ENCODE data around the gene ZFPM1. TPM values are rescaled to one million over a fixed set of nuclear protein-coding genes. Genes with fewer than 3 reads are reported as not detected.
A peak's percentile ranks its signal among the peaks of the same experiment; 100 is the strongest.
"Not testable (repeated sequence)": the region's sequence is repeated elsewhere in the genome, so short reads cannot be mapped to it uniquely, and the experiment has no call there.

Gene ZFPM1
- total RNA-seq = 0.64 and 1.6 TPM in 2 replicates

DNA sequence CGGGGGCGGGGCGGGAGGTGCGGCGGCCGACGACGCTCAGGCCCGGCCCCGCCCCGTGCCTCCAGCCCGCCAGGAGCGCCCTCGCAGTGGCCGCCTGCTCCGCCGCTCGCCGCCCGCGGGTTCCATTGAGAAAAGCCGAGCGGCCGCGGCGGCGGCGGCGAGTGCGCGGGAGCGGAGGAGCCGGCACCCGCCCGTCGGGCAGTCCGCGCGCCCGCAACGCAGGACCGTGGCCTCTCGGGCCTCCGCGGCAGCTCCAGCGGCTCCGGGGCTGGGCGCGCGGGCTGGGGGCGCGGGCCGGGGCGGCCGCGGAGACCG lies at the start of gene ZFPM1:
Gene ZFPM1, plus strand, starts transcription at position 64 of the 315 bp plus-strand sequence. CDS start 359 bp downstream, outside the sequence.
- no peak for DNase-seq (ENCODE audit: low read depth in 2 of 2)

DNA sequence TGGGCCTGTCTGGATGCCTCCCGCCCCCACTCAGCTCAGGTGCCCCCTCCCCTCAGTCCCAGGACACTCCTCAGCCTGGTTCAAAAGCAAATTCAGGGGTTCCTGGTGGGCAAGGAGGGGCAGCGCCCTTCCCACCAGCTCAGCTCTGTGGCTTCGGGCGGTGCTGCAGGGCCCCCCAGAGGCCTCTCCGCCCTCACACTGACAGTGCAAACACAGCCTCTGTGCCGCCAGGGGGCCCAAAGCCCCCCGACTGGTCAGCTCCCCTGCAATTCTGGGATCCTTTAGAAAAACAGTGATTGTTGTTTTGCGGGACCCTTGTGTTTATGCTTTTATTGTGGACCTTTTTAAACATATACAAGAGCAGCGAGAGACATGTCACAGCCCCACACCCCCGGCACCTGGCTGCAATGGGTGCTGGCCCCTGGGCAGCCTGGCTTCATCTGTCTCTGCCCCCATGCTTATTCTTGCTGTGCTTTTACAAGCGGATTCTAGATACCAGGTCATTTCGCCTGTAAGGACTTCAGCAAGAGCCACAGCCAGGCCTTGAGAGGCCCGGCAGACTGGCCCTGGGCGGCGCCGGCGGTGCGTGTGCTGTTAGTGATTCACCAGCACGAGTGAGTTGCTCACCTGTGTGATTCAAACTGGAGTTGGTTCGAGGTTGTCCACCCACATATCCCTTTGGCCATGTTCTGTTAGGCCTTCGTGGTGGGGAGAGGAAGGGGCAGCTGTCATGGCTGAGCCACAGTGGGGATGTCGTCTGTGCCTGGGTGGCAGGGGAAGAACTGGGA lies 49.1 kb upstream of the ZFPM1 start:
- no peak for DNase-seq (ENCODE audit: low read depth in 2 of 2)

DNA sequence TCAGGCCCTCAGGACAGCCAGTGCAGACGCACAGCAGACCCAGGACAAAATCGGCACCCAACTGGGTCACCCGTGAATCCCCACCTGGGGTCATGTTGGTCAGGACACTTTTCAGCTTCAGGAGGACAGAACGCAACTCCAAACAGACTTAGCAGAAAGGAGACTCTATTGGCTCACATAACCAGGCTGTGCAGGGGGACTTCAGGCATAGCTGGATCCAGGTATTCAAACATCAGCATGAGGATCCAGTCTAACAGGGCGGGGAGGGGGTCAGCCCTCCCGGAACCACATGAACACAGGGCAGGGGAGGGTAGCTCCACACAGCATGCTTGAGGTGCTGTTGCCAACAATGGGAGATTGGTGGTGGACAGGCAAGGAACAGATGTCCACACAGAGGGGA lies 48.3 kb upstream of the ZFPM1 start:
- no peak for DNase-seq (ENCODE audit: low read depth in 2 of 2)

DNA sequence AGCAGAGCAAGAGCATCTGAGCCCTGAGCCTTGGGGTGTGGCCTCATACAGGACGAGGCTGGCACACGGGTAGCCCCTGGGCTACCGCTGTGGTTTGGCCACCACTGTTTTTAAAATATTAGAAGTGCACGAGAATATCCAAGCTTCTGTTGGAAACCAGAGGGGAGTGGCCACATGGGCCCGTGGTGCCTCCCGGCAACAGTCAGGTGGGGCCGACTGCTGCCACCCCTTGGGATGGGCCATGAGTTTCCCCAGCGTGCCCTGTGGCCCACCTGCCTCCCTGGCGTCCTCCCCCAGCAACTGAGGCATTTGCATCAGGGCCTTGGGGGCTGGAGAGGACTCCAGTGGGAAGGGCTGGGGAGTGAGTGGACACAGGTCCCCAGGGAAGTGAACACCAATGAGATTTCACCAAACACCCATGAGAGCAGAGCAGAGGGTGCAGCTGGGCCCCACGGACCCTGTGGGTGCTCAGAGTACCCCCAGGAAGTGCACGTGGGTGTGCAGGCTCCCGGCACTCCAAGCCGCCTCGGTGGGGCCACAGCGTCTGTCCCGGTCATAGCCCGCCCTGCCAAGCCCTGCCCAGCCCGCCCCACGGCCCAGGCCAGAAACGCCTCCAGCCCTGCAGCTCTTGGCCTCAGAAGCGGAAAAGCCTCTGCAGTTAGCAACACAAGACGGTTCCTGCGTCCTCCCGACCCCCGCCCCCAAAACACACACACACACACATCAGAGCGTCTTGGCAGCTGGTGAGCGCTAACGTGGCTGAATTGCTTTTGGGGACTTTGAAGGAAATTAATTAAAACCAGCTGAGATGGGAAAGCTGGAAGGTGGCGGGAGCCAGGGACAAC lies 47.6 kb upstream of the ZFPM1 start:
- peak in 1 of 2 donors; percentile 23 for DNase-seq (ENCODE audit: low read depth in 2 of 2)

DNA sequence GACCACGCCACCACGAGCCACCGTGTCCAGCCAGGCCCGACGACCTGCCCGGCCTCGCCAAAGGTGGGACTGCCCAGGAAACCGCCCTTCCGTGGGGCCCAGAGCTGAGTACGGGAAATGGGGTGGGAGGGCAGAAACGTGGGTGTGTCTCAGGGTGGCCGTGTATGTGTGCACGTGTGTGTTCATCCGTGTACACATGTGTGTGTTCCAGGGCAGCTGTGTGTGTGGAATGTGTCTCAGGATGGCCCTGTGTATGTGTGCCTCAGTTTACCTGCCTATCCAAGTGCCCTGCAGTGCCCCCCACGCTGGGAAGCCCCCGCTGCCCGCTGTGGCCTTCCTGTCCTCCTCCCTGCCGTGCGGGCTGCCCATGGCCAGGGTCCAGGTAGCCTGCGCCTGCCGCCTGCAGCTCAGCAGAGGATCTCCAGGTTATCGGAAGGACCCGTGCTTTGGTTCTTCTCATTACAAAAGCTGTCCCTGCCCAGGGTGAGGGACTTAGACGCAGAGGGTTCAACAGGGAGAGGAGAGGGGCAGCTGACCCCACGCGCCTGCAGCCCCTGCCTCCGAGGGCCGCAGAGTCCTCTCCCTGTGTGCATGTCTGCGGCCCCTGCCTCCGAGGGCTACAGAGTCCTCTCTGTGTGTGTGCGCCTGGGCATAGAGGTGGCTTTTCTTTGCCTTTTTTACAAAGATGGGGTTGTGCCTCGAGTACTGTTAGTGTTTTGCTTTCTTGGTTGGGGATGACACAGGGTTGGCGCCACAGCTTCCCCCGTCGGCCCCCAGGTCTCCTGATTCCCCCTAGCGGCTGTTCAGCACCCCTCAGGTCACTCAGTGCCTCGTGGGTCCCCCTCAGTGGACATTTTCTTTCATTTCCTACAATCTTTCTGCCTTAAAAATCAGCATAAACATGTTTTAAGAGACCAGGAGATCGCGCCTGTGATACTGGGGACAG lies 46.7 kb upstream of the ZFPM1 start:
- no peak for DNase-seq (ENCODE audit: low read depth in 2 of 2)

DNA sequence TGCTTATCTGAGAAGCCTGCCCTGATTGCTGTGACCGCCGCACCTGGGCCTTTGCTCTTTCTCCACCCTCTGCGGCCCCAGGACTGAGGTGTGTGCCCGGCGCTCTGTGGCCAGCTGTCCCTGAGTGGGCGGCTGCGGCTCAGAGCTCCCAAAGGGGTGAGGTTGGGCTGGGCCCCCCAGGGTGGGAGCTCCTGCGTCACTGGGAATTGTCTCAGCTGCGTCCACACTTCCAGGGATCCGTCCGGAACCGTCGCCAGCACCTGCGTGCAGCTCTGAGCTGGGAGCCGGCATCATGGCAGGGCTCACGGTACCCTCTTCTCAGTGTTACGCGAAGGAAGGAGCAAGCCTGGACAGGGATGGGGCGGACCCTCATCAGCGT lies 46.0 kb upstream of the ZFPM1 start:
- no peak for DNase-seq (ENCODE audit: low read depth in 2 of 2)

DNA sequence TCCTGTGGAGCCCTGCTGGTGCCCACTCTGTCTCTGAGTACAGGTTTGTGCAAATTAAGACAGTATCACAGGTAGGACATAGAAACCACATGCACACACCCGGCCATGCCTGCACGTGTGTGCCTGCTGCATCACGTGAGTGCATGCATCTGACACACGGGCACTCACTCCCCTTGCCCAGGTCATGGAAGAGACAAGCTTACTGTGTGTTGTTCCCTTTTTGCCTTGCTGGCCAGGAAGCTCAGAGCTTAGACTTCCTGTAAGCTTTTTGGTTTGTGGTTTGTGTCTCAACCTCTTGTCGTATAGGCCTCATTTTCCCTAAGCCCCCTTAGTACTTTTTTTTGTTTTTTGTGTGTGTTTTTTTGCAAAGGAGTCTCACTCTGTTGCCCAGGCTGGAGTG lies 45.3 kb upstream of the ZFPM1 start:
- no peak for DNase-seq (ENCODE audit: low read depth in 2 of 2)

DNA sequence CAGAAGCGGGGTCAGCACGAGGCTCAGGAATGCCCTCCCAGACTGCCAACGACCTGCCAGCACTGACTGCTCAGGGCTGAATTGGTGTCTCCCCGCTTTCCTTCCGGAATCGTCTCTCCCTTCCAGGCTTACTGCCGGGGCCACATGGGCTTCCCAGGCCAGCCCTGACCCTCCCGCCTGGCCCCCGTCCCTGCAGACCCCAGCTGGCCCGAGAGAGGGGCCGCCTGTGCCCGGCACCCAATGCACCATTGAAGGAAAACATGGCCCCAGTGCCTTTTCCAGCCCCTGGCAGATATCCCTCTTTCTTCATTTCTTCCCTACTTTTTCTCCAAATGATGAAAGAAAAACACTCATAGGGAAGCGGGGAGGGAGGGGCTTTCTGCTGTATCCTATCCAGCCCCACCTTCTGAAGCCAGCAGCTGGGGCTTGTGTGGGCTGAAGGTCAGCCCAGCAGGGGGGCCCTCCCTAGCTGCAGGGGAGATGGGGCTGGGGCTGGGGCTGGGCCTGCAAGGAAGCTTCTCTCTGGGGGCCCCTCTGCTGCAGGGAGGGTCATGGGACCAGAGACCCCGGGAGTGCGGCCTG lies 44.4 kb upstream of the ZFPM1 start:
- no peak for DNase-seq (ENCODE audit: low read depth in 2 of 2)

DNA sequence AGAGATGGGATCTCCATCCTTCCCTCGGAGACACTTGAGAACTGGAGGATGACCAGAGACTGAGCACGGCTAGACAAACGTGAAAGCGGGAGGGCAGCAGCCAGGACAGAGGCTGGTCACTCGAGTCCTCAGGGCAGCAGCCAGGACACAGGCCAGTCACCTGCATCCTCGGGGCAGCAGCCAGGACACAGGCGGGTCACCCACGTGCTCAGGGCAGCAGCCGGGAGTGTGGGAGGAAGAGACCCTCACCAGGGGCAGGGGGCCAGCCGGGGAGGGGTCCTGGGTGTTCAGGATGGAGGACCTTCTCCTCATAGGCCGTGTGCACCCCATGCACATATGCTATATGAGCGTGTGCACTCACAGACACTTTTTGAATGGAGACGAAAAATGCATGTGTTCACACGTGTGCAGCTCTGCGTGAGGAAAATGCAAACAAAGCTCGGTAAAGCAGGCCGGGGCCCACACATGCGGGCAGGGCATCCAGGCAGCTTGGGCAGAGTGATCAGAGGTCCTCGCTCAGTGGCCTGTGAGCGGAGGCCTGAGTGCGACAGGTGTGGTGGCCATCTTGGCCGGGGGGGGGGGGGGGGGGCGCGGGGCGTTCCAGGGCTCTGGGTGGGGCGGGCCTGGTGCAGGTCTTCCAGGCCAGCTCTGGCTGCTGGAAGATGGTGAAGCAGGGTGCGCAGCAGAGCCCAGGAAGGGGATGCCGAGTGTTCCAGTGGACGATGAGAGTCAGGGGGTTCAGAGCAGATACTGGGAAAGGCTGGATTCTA lies 43.6 kb upstream of the ZFPM1 start:
- DNase-seq (ENCODE audit: low read depth in 2 of 2) = no peak

DNA sequence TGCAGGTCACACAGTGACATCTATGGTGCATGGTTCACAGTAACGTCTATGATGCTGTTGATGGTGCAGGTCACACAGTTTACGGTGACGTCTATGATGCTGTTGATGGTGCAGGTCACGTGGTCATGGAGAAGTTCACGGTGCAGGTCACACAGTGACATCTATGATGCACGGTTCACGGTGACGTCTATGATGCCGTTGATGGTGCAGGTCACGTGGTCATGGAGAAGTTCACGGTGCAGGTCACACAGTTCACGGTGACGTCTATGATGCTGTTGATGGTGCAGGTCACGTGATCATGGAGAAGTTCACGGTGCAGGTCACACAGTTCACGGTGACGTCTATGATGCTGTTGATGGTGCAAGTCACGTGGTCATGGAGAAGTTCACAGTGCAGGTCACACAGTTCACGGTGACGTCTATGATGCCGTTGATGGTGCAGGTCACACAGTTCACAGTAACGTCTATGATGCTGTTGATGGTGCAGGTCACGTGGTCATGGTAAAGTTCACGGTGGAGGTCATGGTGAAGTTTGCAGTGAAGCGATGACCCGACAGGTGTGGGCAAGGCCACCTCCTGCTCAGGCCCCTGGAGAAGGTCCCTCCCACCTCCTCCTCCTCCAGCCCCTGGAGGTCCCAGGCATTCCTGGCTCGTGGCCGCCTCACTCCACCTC lies 42.6 kb upstream of the ZFPM1 start:
- not testable (repeated sequence) for DNase-seq (ENCODE audit: low read depth in 2 of 2)

DNA sequence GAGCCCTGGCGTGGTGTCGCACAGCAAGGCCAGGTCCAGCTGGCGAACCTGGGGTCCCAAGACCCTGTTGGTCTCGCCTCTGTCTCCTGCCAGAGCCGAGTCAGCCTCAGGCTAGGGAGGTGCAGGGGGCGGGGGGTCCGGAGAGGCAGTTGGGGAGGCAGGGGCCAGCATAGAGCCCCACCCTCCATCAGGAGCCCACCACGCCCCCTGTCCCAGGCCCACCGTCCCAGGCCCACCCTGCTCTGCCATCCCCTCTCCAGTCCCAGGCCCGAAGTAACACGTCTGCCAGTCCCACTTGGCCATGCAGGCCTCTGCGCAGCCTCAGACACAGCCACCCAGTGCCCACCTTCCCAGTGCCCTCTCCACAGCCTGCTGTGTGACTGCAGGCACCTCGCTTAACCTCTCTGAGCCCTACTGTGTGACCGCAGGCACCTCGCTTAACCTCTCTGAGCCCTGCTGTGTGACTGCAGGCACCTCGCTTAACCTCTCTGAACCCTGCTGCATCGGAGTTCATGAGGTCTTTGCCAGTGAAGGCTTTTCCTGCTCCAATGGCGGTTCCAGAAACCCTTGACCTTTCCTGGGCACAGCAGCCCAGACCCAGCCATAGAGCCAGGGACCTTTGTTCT lies 41.0 kb upstream of the ZFPM1 start:
- no peak for DNase-seq (ENCODE audit: low read depth in 2 of 2)

DNA sequence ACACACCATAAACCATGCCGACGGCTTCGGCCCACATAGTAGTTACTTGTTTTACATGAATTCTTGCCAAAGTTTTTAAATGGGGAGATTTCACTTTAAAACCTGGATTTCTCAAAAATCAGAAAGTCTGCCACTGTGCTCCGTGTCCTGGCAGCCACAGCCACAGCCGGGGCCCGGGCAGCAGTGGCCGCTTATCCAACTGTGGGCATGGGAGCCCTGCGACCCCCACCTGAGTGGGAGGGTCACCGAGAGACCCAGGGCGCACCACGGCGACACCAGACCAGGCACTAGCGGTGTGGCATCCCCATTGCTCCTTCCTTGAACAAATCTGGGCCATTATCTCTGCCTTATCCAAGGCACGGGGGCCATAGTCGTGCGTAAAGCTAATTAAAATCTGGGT lies 40.3 kb upstream of the ZFPM1 start:
- no peak for DNase-seq (ENCODE audit: low read depth in 2 of 2)

DNA sequence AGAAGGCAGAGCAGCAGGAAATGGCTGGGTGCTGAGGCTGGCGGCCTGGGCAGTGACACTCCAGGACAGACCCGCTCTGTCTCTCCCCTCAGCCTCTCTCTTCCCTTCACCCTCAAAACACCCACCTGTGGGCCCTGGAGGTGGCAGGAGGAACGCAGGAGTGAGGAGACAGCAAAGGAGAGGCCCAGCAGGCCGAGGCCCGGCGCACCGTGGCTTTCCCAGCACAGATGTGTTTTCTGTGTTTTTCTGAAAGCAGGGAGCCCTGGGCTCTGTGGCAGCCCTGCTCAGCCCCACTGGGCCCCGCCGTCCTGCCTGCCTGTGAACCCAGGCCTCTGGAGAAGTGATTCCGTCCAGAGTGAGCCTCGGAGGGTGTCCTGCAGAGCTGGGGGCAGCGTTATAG lies 39.8 kb upstream of the ZFPM1 start:
- no peak for DNase-seq (ENCODE audit: low read depth in 2 of 2)

DNA sequence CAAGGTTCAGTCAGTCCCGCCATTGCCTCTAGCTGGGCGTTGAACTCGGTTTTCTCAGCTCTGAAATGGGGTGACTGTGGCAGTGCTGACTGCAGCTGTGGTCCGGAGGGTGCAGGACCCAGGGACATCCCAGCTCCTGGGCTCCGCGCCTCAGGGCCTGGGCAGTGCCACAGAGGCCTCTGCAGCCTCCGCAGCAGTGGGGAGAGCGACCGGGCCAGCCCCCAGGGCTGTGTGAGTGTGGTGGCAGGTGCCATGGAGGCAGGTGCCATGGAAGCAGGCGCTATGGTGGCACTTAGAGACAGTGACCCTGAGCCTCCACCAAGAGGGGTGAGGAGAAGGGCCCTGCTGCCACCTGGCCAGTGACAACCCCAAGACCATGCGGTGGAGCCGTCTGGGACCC lies 39.4 kb upstream of the ZFPM1 start:
- DNase-seq (ENCODE audit: low read depth in 2 of 2) = no peak

DNA sequence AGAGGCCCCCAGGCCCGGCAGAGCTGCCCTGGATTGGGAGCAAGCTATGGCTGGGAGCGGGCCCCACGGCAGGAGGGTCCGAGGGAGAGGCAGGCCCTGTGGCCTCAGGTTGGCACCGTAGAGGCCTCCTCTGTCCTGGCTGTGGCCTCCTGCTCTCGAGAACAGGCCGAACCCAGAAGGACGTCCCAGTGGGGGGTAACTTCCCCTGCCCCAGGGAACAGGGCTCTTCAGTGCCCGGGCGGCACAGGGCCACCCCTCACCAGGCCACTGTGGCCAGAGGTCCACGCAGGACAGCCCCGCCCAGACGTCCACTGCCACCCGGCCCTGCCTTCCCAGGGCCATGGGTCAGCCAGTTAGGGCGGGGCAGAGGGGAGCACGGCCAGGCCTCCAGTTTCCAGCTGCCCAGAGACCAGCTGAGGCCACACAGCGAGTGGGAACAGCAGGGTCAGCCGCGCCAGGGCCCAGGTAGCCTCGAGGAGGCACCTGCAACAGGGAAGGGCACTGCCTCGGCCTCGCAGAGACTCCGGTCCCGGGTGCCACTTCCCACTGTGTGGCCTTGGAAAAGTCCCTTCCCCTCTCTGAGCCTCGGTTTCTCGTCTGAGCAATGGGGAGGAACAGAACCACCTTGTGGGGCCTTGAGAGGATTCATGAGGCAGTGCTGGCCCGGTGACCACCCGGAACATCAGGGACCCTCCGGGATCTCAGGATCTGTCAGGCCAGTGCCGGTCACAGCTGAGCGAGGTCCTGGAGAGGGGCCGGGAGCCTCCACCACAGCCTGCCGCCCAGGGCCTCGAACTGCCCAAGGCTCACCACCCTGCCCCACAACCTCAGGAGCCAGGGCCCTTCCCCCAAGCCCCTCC lies 38.3 kb upstream of the ZFPM1 start:
- DNase-seq (ENCODE audit: low read depth in 2 of 2) = no peak

DNA sequence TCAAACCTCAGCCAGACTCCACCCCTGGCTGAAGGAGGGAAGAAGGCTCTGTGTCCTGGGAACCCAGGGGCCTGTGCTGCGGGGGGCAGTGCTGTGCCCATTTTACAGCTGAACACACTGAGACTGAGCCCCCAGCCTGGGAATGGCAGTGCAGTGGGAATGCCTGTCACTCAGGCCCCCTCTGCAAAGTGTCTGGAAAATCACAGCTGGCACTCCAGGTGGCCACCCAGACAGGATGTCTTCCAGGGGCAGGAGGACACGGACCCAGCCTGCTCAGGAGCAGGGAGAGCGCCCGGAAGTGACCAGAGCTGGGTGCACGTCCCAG lies 37.7 kb upstream of the ZFPM1 start:
- no peak for DNase-seq (ENCODE audit: low read depth in 2 of 2)

DNA sequence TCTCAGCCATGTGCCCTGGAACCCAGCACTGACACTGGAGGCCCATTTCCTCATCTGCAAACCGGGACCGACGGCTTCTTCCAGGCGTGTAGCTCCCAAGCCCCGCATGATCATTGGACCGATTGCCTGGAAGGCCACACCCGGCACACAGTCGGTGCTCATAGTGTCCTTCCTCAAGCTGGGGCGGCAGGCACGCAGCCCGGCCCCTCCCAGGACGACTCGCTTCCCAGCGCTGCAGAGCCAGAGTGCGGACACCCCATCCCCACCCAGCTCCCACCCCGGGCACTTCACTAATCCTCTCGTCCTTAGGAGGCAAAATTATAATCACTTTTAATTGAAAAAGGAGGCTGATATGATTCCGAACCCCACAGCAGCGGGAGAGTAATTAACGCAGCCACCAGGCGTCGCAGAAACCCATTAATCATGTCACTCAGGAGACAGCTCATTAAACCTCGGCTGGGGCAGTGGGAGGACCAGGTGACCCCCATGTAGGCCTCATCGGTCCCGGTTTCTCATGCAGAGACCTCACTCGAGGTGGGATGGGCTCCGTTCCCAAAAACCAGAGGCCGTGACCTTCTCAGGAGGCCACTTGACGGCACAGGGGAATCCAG lies 37.3 kb upstream of the ZFPM1 start:
- DNase-seq (ENCODE audit: low read depth in 2 of 2) = no peak

DNA sequence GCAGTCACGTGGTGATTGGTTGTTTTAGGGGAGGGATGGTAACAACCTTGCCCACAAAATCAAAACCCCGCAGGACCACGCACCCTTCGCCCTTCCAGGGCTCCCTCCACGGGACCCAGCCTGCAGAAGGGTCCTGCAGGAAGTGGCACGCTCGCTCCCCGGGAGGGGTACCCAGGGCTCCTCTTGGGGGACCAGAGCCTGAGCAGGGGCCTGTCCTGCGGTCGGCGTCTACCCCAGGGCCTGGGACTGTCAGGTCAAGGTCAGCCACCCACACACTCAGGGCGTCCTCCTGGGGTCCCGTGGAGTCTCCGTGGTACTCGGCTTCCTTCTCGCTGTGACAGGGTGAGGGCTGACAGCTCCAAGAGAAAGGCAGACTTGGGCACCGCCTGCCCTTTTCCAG lies 36.4 kb upstream of the ZFPM1 start:
- no peak for DNase-seq (ENCODE audit: low read depth in 2 of 2)

Measured in dermis microvascular lymphatic vessel endothelial cell (primary cell).